Lung (tissue), 12 donors: ENCODE results near the gene LRRC8C. TPM values are rescaled to one million over a fixed set of nuclear protein-coding genes. Genes with fewer than 3 reads are reported as not detected.

Experiments used
- ATAC-seq: fragments of 200-7000 bp; cut with Tn5 transposase; one replicate; pipeline ENCODE4 v1.9.1; 2020; ENCODE audit warnings: moderate number of reproducible peaks; ENCODE audit not compliant: insufficient read depth, low FRiP score
- DNase-seq, 3 donors: peaks; one replicate each; pipeline ENCODE4 v3.0.0-alpha.2; 2013 to 2017
- H3K27ac ChIP-seq, 2 donors: one replicate each; pipeline ENCODE4 v1.5.1; 2013; ENCODE audit warnings: mild to moderate bottlenecking in 2 of 2, moderate library complexity in 2 of 2, control low read depth in 1 of 2, inconsistent platforms in 1 of 2, low read depth in 1 of 2, low read length in 1 of 2
- H3K27me3 ChIP-seq, 3 donors: one replicate each; pipeline ENCODE4 v1.5.1; 2013; ENCODE audit warnings: low read length in 2 of 3; ENCODE audit not compliant: control insufficient read depth in 3 of 3, insufficient read depth in 3 of 3
- H3K36me3 ChIP-seq, 4 donors: one replicate each; pipeline ENCODE4 v1.5.1; 2013; ENCODE audit warnings: low read length in 4 of 4, mild to moderate bottlenecking in 1 of 4, moderate library complexity in 1 of 4; ENCODE audit not compliant: control insufficient read depth in 4 of 4, insufficient read depth in 4 of 4
- H3K4me1 ChIP-seq, 5 donors: one replicate each; pipeline ENCODE4 v1.5.1; 2013; ENCODE audit warnings: low read length in 5 of 5, mild to moderate bottlenecking in 2 of 5, moderate library complexity in 1 of 5; ENCODE audit not compliant: control insufficient read depth in 5 of 5, insufficient read depth in 5 of 5
- H3K4me3 ChIP-seq: one replicate; pipeline ENCODE4 v1.5.1; 2013; ENCODE audit warnings: mild to moderate bottlenecking, control low read depth, moderate library complexity
- H3K9ac ChIP-seq, 2 donors: one replicate each; pipeline ENCODE4 v1.5.1; 2013; ENCODE audit warnings: low read length in 2 of 2, control low read depth in 1 of 2; ENCODE audit not compliant: insufficient read depth in 1 of 2
- H3K9me3 ChIP-seq, 4 donors: one replicate each; pipeline ENCODE4 v1.5.1; 2013; ENCODE audit warnings: low read length in 3 of 4, mild to moderate bottlenecking in 1 of 4, moderate library complexity in 1 of 4; ENCODE audit not compliant: control insufficient read depth in 4 of 4, insufficient read depth in 3 of 4
- CTCF ChIP-seq: IDR thresholded peaks from 2 replicates; pipeline ENCODE4 v1.5.1; 2012; ENCODE audit warnings: mild to moderate bottlenecking; ENCODE audit errors: control extremely low read depth, extremely low read depth
- WGBS, 2 donors: extraction: QIAGEN DNeasy Blood & Tissue Kit; methylation state at CpG; one replicate each; pipeline ENCODE4 v1.1.7; 2013; 5-methylcytosine and 5-hydroxymethylcytosine counted together
- polyA plus RNA-seq, 2 donors: library from polyadenylated mRNA; stranded (reverse); fragments of 200-250 nt; gene quantifications; one replicate each; pipeline ENCODE4 v1.2.1, GENCODE V29; 2013
- total RNA-seq, 2 donors: library from RNA; depleted of rRNA in 1 of 2; stranded (reverse); fragments of >200 nt in 1 of 2; gene quantifications; one replicate each; pipeline ENCODE4 v1.2.1, GENCODE V29; 2014 to 2021
- donor health status: control.
- donor health status: control.
- donor health status: Bipolar disorder and iron deficiency.
- donor health status: healthy.
- donor health status: DM: yes; HTN: yes; CAD: no.

LRRC8C gene
- total and polyA plus RNA-seq, 4 donors: 3.3 to 11.7 (median 6.9) TPM

DNA sequence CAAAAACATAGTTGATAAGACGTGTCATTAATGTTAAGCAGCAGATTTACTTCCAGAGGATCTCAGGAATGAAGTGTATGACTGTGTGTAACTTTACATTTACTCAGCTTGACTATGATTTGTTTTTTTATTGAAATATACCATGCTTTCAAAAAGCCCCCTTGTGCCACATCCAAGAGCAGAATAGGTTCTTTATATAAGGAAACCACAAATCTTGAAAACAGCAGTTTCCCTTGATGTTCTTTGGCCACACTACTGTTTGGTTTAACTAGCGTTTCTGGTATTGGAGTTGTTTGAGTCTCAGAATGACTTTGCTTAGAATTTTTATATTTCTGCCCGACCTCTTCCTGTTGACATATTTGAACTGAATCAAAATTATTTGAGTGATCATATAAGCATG is 25.0 kb downstream of the LRRC8C start:
- no peaks in the 10 kb centered on the region for H3K27me3 ChIP-seq
- TF ChIP-seq CTCF: no peak
- peaks cover 0 to 24% (median 2%) of the 10 kb centered on the region in 5 donors for H3K4me1 ChIP-seq
- H3K9ac ChIP-seq: no peak overlapping the region
- no peak overlapping the region for H3K27ac ChIP-seq
- H3K9me3 ChIP-seq: no peaks in the 10 kb centered on the region
- H3K36me3 ChIP-seq: no peaks in the 10 kb centered on the region
- no peak for DNase-seq
- H3K4me3 ChIP-seq: no peak overlapping the region
- 32 to 34% methylated on average over 3 of the region's 3 CpGs for WGBS, 2 donors
- no peak for ATAC-seq

GRCh38 chr1:89659322-89660081 is 26.6 kb downstream of the LRRC8C start:
- H3K9ac ChIP-seq: no peak overlapping the region
- H3K4me1 ChIP-seq: peaks cover 0 to 24% (median 2%) of the 10 kb centered on the region in 5 donors
- H3K9me3 ChIP-seq: no peaks in the 10 kb centered on the region
- WGBS, 2 donors: 75 to 91% methylated on average over 5 of the region's 5 CpGs
- no peaks in the 10 kb centered on the region for H3K36me3 ChIP-seq
- no peak overlapping the region for H3K4me3 ChIP-seq
- no peaks in the 10 kb centered on the region for H3K27me3 ChIP-seq
- DNase-seq (no peak), ATAC-seq (no peak)
- no peak for TF ChIP-seq CTCF
- H3K27ac ChIP-seq: peak overlapping the region in 1 of 2 donors; percentile 45

DNA sequence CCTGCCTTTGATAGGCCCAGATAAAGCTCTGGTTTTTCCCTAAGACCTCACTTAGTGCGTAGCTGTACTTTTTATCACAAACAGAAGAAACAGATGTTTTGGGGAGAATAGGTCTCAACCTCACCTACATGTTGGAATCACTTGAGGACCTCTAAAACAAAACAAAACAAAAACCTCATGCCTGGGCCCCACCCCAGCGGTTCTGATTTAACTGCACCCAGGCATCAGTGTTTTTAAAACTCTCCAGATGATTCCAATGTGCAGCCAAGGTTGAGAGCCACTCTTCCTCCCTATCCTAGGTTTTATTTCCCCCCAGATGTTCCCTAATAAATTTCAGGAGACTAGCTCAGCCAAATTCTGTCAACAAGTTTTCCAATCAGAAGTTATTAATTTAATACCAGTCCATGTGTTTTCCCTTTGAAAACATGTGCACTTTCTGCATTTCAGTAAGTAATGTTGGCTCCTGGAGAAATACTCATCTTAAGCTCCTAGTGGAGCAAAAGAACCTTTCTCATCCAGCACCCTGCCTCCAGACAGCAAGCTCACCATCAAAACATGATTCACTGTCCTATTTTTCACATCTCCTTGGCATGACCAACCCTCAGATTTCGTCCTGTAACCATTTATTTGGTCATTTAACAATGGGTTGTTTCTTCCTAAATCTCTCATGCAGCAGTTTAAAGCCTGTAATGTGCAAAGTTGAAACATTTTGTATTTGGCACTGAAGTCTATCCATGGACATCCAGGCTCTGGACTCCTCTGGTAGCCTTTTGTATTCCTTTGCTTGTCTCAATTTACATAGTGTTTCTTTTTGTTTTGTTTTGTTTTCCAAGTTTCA is 27.5 kb downstream of the LRRC8C start:
- Histone ChIP-seq H3K4me1 (peaks cover 0 to 24% (median 2%) of the 10 kb centered on the region in 5 donors), H3K36me3 (no peaks in the 10 kb centered on the region), H3K27me3 (no peaks in the 10 kb centered on the region), H3K9ac (no peak overlapping the region), H3K9me3 (no peaks in the 10 kb centered on the region), H3K4me3 (no peak overlapping the region), H3K27ac (no peak overlapping the region)
- no peak for TF ChIP-seq CTCF
- no peak for DNase-seq
- no peak for ATAC-seq
- WGBS, 2 donors: 77 to 88% methylated on average over 3 of the region's 3 CpGs
